Ascending aorta (tissue), 2 donors: ENCODE data around the gene SRRM4. TPM values are rescaled to one million over a fixed set of nuclear protein-coding genes. Genes with fewer than 3 reads are reported as not detected.

Source experiments
- DNase-seq, 2 donors: peaks; one replicate each; pipeline ENCODE4 v3.0.0-alpha.2; 2019; ENCODE audit warnings: low spot score in 2 of 2
- H3K27ac ChIP-seq, 2 donors: fragments of 200-600 bp; sonication (generic); one replicate each; pipeline ENCODE4 v1.5.1; 2016 to 2017; ENCODE audit warnings: mild to moderate bottlenecking in 1 of 2
- H3K27me3 ChIP-seq: fragments of 200-600 bp; sonication (generic); one replicate; pipeline ENCODE4 v1.5.1; 2017
- H3K36me3 ChIP-seq, 2 donors: fragments of 200-600 bp; sonication (generic); one replicate each; pipeline ENCODE4 v1.5.1; 2016
- H3K4me1 ChIP-seq, 2 donors: fragments of 200-600 bp; sonication (generic); one replicate each; pipeline ENCODE4 v1.5.1; 2016 to 2017; ENCODE audit warnings: mild to moderate bottlenecking in 1 of 2
- H3K4me3 ChIP-seq, 2 donors: fragments of 200-600 bp; sonication (generic); one replicate each; pipeline ENCODE4 v1.5.1; 2016 to 2017; ENCODE audit warnings: mild to moderate bottlenecking in 1 of 2
- H3K9me3 ChIP-seq, 2 donors: fragments of 200-600 bp; sonication (generic); one replicate each; pipeline ENCODE4 v1.5.1; 2016
- intact Hi-C: fragments of 100-400 bp; cut with DNase I; formaldehyde crosslinking; loops from one replicate; pipeline ENCODE4 v1.15.1; 2023
- total RNA-seq: library from RNA; depleted of rRNA; stranded (reverse); fragments of >200 nt; gene quantifications from one replicate; pipeline ENCODE4 v1.1.0, GENCODE V29; 2016
- TF ChIP-seq, protein P1 (sequence below), 3 experiments: fragments of 200-600 bp in 2 of 3; fragments of 450-650 bp in 1 of 3; sonication (generic) in 2 of 3; IDR thresholded peaks; one replicate each; pipeline ENCODE4 v1.5.1; 2016 to 2019; ENCODE audit warnings: antibody characterized with exemption in 3 of 3, mild to moderate bottlenecking in 1 of 3, moderate library complexity in 1 of 3

The SRRM4 gene
- total RNA-seq, 1 donor from 2014 or later: not detected

DNA sequence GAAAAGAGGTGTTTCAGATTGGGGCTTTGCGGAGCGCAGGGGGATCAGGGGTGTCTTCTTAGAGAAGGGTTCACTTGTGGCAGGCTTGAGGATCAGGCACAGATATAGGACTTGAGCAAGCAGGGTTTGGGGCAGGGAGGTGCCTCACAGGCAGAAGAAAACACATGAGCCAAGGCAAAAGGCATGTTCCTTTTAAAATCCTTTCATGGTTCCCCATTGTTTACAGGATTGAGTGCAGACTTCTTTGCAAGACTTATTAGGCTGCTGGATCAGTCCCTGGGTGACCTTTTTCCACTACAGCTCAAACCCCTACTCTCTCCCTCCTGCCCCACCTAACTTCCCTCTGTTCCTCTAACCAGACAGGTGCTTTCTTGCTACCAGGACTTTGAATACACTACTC is 217.1 kb downstream of the SRRM4 start:
- intact Hi-C loops: no loop called here
- DNase-seq: no peak
- Histone ChIP-seq H3K4me1 (no peaks in the 10 kb centered on the region), H3K27ac (peak overlapping the region; percentile 17 to 22), H3K9me3 (peaks cover 0 to 15% of the 10 kb centered on the region in 2 donors), H3K4me3 (no peak overlapping the region), H3K36me3 (peaks cover 23 to 28% of the 10 kb centered on the region in 2 donors), H3K27me3 (no peaks in the 10 kb centered on the region)
- TF ChIP-seq, protein P1, sequence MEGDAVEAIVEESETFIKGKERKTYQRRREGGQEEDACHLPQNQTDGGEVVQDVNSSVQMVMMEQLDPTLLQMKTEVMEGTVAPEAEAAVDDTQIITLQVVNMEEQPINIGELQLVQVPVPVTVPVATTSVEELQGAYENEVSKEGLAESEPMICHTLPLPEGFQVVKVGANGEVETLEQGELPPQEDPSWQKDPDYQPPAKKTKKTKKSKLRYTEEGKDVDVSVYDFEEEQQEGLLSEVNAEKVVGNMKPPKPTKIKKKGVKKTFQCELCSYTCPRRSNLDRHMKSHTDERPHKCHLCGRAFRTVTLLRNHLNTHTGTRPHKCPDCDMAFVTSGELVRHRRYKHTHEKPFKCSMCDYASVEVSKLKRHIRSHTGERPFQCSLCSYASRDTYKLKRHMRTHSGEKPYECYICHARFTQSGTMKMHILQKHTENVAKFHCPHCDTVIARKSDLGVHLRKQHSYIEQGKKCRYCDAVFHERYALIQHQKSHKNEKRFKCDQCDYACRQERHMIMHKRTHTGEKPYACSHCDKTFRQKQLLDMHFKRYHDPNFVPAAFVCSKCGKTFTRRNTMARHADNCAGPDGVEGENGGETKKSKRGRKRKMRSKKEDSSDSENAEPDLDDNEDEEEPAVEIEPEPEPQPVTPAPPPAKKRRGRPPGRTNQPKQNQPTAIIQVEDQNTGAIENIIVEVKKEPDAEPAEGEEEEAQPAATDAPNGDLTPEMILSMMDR (IDR thresholded peaks at IDR 0.05): no peak

DNA sequence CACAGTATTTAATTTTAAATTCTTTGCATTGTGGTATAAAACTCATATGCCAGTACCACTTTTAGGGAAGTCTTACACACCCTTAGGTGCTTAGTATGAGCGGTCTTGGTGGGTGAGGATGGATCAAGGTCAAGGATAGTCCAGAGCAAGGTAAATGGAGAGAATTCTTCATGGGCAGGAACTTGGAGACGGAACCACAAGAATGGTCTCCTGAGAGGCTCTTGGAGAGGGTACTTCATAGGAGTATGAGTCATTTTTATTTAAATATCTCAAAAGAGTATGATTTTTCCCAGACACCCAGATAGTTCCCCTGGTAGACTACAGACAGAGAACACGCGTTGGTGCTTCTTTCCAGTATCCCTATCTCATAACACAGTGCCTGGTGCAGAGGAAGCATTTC is 219.3 kb downstream of the SRRM4 start:
- Histone ChIP-seq H3K27ac (no peak overlapping the region), H3K27me3 (no peaks in the 10 kb centered on the region), H3K36me3 (peaks cover 2 to 7% of the 10 kb centered on the region in 2 donors), H3K9me3 (peaks cover 0 to 8% of the 10 kb centered on the region in 2 donors), H3K4me1 (no peaks in the 10 kb centered on the region), H3K4me3 (no peak overlapping the region)
- TF ChIP-seq, protein P1 (IDR thresholded peaks at IDR 0.05): no peak
- DNase-seq: no peak
- intact Hi-C loops: no loop called here

DNA sequence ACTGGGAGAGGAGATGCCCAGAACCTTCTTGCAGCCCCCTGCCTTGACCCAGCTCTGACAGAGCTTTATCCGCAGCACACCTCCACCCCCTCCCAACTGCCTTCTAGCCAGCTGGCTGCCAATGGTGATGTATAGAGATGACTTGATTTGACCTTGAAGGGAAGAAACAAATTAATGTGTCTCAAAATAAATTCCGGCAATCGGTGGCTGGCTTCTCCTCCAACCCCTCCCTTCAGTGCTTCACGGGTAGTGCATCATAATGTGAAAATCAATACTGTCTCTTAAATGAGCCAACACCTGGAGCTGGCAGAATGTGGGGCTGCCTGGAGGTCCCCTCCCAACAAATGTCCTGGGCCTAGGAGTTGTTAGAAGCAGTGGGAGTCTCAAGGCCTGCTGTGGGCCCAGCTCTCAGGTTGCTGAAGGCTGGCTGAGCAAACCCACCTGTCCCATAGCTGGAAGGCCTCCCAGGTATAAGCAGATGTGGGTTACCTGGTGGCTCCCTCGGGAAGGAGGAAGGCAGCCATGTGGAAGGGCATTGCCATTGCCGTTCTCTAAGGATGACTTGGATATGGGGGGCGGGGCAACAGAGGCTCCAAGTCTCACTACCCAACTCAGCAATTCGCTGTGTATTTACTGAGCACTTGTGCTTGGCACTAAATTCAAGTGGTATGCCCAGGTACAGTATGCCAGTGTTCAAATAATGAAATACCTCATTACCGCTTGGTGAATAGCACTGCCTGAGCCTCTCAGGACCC is 220.6 kb downstream of the SRRM4 start:
- Histone ChIP-seq H3K9me3 (no peaks in the 10 kb centered on the region), H3K27ac (no peak overlapping the region), H3K4me1 (no peaks in the 10 kb centered on the region), H3K27me3 (no peaks in the 10 kb centered on the region), H3K36me3 (no peaks in the 10 kb centered on the region), H3K4me3 (no peak overlapping the region)
- TF ChIP-seq, protein P1 (IDR thresholded peaks at IDR 0.05): no peak
- DNase-seq: no peak
- intact Hi-C loops: no loop called here

DNA sequence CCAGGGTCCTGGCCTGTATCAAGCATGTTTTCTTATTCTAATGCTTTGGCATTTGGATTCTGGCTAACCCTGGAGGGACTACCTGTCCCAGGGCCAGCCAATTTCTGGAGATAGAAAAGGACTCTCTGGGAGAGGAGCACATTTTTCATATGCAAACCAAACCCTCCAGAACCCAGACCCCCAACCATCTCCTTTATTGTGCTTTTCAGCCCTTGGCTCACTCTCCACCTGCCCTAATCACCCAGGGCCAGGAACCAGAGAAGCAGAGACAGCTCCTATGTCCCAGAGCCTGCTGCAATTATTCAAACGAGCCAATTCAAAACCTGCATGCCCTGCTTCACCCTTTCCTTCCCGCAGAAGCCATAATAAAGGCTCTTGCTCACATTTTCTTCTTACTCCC is 221.2 kb downstream of the SRRM4 start:
- no peaks in the 10 kb centered on the region for H3K4me1 ChIP-seq
- no peaks in the 10 kb centered on the region for H3K36me3 ChIP-seq
- H3K27ac ChIP-seq: no peak overlapping the region

DNA sequence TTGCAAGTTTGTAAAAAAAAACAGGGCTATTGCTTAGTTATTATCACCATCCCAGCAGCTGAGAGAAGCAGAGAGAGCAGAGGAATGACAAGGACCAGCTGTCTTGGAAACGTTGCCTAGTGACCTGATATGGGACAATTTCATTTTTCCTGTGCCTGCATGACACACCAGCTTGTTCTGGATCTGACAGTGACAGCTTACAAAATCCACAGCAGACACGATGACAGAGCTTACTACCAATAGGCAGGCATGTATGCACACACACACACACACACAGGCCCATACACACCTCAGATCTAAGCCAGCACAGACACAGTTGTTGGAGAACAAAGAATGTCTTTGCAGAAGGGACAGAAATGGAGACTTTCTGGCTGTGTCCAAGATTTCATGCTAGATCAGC is 222.8 kb downstream of the SRRM4 start:
- TF ChIP-seq, protein P1 (IDR thresholded peaks at IDR 0.05): no peak
- intact Hi-C loops: no loop called here
- H3K27me3 ChIP-seq: no peaks in the 10 kb centered on the region
- H3K4me3 ChIP-seq: no peak overlapping the region
- DNase-seq: no peak
- H3K36me3 ChIP-seq: no peaks in the 10 kb centered on the region
- no peak overlapping the region for H3K27ac ChIP-seq
- no peaks in the 10 kb centered on the region for H3K4me1 ChIP-seq
- no peaks in the 10 kb centered on the region for H3K9me3 ChIP-seq

More for the DNA sequence above, 221.2 kb downstream of the SRRM4 start:
- TF ChIP-seq, protein P1 (IDR thresholded peaks at IDR 0.05): no peak
- H3K27me3 ChIP-seq: no peaks in the 10 kb centered on the region
- no peaks in the 10 kb centered on the region for H3K9me3 ChIP-seq
- intact Hi-C loops: no loop called here
- DNase-seq: no peak
- H3K4me3 ChIP-seq: no peak overlapping the region
